Testis (tissue), 3 donors: Measurements from ENCODE around the gene TECPR2. TPM values are rescaled to one million over a fixed set of nuclear protein-coding genes. Genes with fewer than 3 reads are reported as not detected.

Experiments
- DNase-seq: peaks from one replicate; pipeline ENCODE4 v3.0.0-alpha.2; 2019
- H3K27ac ChIP-seq, 2 donors: fragments of 200-600 bp; sonication (generic); one replicate each; pipeline ENCODE4 v1.5.1; 2019
- H3K27me3 ChIP-seq: fragments of 200-600 bp; sonication (generic); one replicate; pipeline ENCODE4 v1.5.1; 2019
- H3K36me3 ChIP-seq: fragments of 200-600 bp; sonication (generic); one replicate; pipeline ENCODE4 v1.5.1; 2017; ENCODE audit warnings: low read depth; ENCODE audit errors: missing control alignments
- H3K4me1 ChIP-seq: fragments of 200-600 bp; sonication (generic); one replicate; pipeline ENCODE4 v1.5.1; 2019
- H3K4me3 ChIP-seq, 2 donors: fragments of 200-600 bp; sonication (generic); one replicate each; pipeline ENCODE4 v1.5.1; 2017 to 2019
- H3K9me3 ChIP-seq: fragments of 200-600 bp; sonication (generic); one replicate; pipeline ENCODE4 v1.5.1; 2017
- CTCF ChIP-seq, 3 experiments: fragments of 450-650 bp in 2 of 3; fragments of 200-600 bp in 1 of 3; sonication (generic) in 1 of 3; IDR thresholded peaks; one replicate each; pipeline ENCODE4 v1.5.1; 2016 to 2019; ENCODE audit warnings: antibody characterized with exemption in 3 of 3, mild to moderate bottlenecking in 2 of 3, moderate library complexity in 1 of 3
- POLR2A ChIP-seq: fragments of 450-650 bp; IDR thresholded peaks from one replicate; pipeline ENCODE4 v1.6.1; 2017; ENCODE audit warnings: antibody characterized with exemption, mild to moderate bottlenecking, moderate library complexity
- WGBS, 2 donors: methylation state at CpG; one replicate each; pipeline ENCODE4 v1.1.5; 2018; 5-methylcytosine and 5-hydroxymethylcytosine counted together
- intact Hi-C: fragments of 100-400 bp; cut with DNase I; formaldehyde crosslinking; loops from one replicate; pipeline ENCODE4 v1.15.1; 2023; ENCODE audit warnings: low total_unique reads
- polyA plus RNA-seq: library from polyadenylated mRNA; stranded (reverse); fragments of 350-450 nt; fragmentation: Illumina TruSeq; extraction: RNeasy Lipid Tissue Mini Kit (QIAGEN cat#74804); gene quantifications from one replicate; pipeline ENCODE4 v1.2.3, GENCODE V29; 2014; ENCODE audit warnings: low read depth, low replicate concordance; ENCODE audit not compliant: insufficient read depth
- total RNA-seq, 2 donors: library from RNA; depleted of rRNA; stranded (reverse); fragments of >200 nt; gene quantifications; one replicate each; pipeline ENCODE4 v1.2.3, GENCODE V29; 2016

The TECPR2 gene
- total and polyA plus RNA-seq, 3 donors from 2014 or later: 43.4 to 65.9 (median 43.6) TPM

- intact Hi-C loops: no loop called here
- Histone ChIP-seq H3K4me3 (no peak overlapping the region), H3K9me3 (no peaks in the 10 kb centered on the region), H3K27me3 (no peaks in the 10 kb centered on the region), H3K27ac (no peak overlapping the region), H3K4me1 (peaks cover 4% of the 10 kb centered on the region), H3K36me3 (no peaks in the 10 kb centered on the region)
- no peak for DNase-seq
- 95 to 100% methylated on average over 4 of the region's 4 CpGs for WGBS, 2 donors
- TF ChIP-seq CTCF (IDR thresholded peaks at IDR 0.05): no peak
- no peak for TF ChIP-seq POLR2A
Measured at GRCh38 chr14:102464006-102464405, 101.3 kb downstream of the TECPR2 start.

GRCh38 chr14:102464846-102465341, 102.2 kb downstream of the TECPR2 start:
- Histone ChIP-seq H3K4me3 (no peak overlapping the region), H3K9me3 (no peaks in the 10 kb centered on the region), H3K36me3 (no peaks in the 10 kb centered on the region), H3K27ac (no peak overlapping the region), H3K4me1 (no peaks in the 10 kb centered on the region), H3K27me3 (no peaks in the 10 kb centered on the region)
- DNase-seq: no peak
- intact Hi-C loops: no loop called here
- WGBS, 2 donors: 89 to 94% methylated on average over 6 of the region's 6 CpGs
- no peak for TF ChIP-seq CTCF (IDR thresholded peaks at IDR 0.05)
- TF ChIP-seq POLR2A: no peak

GRCh38 chr14:102469261-102469660, 106.5 kb downstream of the TECPR2 start:
- WGBS, 2 donors: 92 to 100% methylated on average over 1 of the region's 1 CpG
- Histone ChIP-seq H3K9me3 (no peaks in the 10 kb centered on the region), H3K36me3 (no peaks in the 10 kb centered on the region), H3K27ac (no peak overlapping the region), H3K4me3 (no peak overlapping the region), H3K4me1 (no peaks in the 10 kb centered on the region), H3K27me3 (no peaks in the 10 kb centered on the region)
- intact Hi-C loops: no loop called here
- DNase-seq: no peak
- no peak for TF ChIP-seq CTCF (IDR thresholded peaks at IDR 0.05)
- no peak for TF ChIP-seq POLR2A

- Histone ChIP-seq H3K27me3 (no peaks in the 10 kb centered on the region), H3K4me3 (no peak overlapping the region), H3K36me3 (no peaks in the 10 kb centered on the region), H3K27ac (no peak overlapping the region), H3K9me3 (no peaks in the 10 kb centered on the region), H3K4me1 (peaks cover 9% of the 10 kb centered on the region)
- TF ChIP-seq POLR2A (no peak), CTCF (IDR thresholded peaks at IDR 0.05) (no peak)
- intact Hi-C loops: no loop called here
- WGBS, 2 donors: 87 to 88% methylated on average over 8 of the region's 8 CpGs
- DNase-seq: no peak
Measured at GRCh38 chr14:102471921-102472790, 109.4 kb downstream of the TECPR2 start.

- Histone ChIP-seq H3K27ac (no peak overlapping the region), H3K4me3 (no peak overlapping the region), H3K36me3 (no peaks in the 10 kb centered on the region), H3K27me3 (no peaks in the 10 kb centered on the region), H3K9me3 (no peaks in the 10 kb centered on the region), H3K4me1 (peaks cover 9% of the 10 kb centered on the region)
- intact Hi-C loops: no loop called here
- TF ChIP-seq POLR2A (no peak), CTCF (IDR thresholded peaks at IDR 0.05) (no peak)
- WGBS, 2 donors: 91 to 98% methylated on average over 7 to 9 of the region's 9 CpGs
- DNase-seq: no peak
Measured at GRCh38 chr14:102472791-102473150, 110.0 kb downstream of the TECPR2 start.
